Kasumi-1 (cell line): ENCODE data around the gene INPP5F.
A peak's percentile ranks its signal among the peaks of the same experiment; 100 is the strongest.

Experiments
- DNase-seq, 2 experiments: peaks; one replicate each; lab custom pipeline; 2025; lab: John Stamatoyannopoulos, UW

Gene INPP5F, protein sequence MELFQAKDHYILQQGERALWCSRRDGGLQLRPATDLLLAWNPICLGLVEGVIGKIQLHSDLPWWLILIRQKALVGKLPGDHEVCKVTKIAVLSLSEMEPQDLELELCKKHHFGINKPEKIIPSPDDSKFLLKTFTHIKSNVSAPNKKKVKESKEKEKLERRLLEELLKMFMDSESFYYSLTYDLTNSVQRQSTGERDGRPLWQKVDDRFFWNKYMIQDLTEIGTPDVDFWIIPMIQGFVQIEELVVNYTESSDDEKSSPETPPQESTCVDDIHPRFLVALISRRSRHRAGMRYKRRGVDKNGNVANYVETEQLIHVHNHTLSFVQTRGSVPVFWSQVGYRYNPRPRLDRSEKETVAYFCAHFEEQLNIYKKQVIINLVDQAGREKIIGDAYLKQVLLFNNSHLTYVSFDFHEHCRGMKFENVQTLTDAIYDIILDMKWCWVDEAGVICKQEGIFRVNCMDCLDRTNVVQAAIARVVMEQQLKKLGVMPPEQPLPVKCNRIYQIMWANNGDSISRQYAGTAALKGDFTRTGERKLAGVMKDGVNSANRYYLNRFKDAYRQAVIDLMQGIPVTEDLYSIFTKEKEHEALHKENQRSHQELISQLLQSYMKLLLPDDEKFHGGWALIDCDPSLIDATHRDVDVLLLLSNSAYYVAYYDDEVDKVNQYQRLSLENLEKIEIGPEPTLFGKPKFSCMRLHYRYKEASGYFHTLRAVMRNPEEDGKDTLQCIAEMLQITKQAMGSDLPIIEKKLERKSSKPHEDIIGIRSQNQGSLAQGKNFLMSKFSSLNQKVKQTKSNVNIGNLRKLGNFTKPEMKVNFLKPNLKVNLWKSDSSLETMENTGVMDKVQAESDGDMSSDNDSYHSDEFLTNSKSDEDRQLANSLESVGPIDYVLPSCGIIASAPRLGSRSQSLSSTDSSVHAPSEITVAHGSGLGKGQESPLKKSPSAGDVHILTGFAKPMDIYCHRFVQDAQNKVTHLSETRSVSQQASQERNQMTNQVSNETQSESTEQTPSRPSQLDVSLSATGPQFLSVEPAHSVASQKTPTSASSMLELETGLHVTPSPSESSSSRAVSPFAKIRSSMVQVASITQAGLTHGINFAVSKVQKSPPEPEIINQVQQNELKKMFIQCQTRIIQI

DNA sequence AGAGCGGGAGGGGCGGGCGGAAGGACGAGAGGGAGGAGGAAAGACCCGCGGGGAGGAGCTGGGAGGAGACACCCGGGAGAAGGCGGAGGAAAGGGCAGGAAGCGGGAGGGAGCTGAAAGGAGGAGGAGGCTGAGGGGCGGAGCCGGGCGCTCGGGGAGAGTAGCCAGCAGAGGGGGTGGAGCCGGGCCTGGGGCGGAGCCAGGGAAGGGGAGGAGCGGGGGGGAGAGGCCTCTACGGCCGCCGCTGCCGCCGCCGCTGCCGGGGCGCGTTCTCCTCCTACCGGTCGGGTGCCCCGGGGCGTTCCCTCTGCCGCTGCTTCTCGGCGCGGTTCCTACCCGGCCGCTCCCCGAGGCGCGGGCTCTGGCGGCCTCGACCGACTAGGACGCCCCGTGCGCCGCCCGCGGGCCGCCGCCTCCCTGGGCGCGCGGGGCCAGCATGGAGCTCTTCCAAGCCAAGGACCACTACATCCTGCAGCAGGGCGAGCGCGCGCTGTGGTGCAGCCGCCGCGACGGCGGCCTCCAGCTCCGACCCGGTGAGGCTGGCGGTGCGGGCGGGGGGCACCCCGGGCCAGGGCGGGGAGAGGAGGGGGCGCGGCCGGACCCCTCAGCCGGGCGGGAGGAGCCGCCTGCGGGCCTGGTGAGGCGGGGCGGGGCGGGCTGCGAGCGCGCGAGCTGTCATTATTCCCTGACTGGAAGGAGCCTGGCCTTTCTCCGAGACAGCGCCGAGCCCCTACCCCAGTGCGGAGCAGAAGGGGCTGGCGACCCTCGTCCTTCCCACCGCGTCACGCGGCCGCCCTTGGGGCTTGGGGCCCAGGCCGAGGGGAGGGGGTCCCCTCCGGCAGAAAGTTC is at the start of gene INPP5F:
Gene INPP5F, plus strand, starts transcription at position 223 of the 848 bp plus-strand sequence. Its CDS starts 213 bp downstream, at position 436.
- DNase-seq = peak; percentile 100

DNA sequence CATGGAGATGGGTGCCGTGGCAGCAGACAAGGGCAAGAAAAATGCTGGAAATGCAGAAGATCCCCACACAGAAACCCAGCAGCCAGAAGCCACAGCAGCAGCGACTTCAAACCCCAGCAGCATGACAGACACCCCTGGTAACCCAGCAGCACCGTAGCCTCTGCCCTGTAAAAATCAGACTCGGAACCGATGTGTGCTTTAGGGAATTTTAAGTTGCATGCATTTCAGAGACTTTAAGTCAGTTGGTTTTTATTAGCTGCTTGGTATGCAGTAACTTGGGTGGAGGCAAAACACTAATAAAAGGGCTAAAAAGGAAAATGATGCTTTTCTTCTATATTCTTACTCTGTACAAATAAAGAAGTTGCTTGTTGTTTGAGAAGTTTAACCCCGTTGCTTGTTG is 48.7 kb upstream of the INPP5F start:
- no peak for DNase-seq

DNA sequence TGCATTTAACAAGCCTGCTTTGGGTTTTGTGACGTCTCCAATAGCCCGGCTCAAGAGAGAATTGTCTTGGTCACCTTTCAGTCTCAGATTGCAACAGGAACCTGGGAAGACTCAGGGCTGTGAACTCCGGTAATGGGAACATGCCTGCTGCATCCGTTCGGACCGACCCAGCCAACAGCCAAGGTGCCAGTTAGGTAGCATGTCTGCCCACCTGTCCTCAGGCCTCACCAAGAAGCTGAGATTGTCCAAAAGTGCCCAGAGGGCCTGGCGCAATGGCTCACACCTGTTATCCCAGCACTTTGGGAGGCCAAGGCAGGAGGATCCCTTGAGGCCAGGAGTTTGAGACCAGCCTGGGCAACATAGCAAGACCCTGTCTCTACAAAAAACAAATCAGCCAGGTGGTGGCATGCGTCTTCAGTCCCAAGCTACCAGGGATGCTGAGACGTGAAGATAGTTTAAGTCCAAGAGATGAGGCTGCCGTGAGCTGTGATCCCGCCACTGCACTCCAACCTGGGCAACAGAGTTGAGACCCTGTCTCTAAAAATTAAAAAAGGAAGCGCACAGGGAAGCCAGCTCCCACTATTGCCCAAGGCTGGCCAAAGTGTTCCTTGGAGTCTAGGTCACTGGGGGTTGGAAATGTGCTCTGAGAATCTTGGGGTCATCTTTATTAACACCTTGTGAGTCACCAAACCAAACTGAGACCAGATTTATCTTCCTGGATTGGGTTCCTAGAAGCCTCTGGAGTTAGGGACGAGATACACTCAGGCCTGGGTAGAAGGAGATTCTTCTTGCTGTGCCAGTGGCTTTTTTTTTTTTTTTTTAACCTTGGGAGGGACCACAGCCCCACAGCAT is 47.7 kb upstream of the INPP5F start:
- no peak for DNase-seq

DNA sequence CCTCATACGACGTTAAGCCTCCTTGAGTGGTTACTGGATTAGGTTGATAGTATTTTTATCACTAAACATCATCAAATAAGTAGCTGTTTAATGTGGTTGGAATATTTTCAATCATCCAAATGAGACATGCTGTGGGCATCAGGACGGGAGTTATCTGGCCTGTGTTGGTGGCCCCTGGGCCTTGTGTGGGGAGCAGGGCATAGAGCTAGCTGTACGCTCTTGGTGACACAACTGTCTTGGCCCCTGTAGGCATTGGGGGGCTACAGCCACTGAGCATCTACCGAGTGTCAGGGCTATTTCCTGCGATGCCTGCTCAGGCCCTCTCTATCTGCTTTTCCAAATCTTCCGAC is 46.4 kb upstream of the INPP5F start:
- DNase-seq = no peak

DNA sequence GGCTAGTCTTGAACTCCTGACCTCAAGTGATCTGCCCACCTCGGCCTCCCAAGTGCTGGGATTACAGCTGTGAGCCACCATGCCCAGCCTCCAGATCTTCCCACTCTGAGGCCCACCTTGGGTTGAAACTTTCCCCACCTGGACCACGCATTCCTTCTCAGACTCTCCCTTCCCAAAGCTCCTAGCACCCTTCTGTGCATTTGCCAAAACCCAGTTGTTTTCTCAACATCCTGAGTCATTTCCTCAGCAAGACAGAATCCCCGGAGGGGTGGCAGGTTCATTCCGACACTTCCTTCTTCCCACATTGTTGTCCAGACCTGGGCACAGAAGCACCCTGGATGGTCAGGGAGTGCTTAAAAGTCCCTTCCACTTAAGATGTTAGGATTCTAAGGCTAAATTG is 45.8 kb upstream of the INPP5F start:
- DNase-seq = peak in 1 of 2 experiments; percentile 25

DNA sequence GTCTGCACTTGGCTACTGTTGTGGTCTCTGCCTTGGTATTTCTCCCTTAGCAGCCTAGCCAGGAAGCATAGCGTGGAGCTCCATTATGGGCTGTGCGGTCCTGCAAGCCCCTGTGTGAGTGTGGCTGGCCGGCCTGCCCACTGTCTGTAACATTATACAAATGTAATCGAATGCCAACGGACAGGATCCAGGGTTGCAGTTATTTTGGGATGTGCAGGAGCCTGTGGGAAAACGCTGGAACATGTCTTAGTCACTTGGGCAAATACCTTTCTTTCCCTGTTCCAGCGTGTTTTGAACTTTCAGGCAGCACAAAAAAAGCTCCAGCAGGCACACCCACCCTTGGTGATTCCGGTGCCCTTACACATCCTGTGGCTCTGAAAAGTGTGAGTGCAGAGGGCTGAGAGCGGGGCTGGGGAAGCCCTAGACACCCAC is 45.2 kb upstream of the INPP5F start:
- no peak for DNase-seq

DNA sequence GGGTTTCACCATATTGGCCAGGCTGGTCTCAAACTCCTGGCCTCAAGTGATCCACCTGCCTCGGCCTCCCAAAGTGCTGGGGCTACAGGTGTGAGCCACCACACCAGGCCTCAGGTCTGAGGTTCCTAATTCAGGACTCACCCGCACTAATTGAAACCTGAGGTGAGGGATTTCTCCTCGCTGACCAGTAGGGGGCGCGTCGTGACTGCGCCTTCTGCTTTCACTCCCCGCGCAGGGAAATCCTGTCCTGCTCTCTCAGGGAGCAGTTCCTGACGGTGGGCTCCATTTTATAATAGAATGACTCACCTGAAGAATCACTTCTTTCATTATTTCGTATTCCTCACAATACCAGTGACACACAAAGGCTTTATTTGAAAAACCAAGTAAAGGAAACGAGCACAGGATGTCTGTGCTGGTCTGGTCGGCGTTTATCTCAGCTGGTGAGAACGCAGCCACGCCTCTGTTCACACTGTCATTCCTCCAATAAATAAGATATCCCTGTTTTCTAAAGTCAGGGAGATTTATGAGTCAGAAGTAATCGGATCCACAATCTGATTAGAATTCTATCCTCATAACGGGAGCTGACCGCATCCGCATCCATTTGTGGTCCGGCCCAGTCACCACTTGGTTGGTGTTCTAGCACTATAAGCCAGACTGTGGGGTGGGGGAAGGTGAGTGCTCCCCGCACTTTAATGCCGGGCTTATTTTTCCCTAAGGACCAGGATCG is 39.2 kb upstream of the INPP5F start:
- peak; percentile 77 to 87 for DNase-seq

DNA sequence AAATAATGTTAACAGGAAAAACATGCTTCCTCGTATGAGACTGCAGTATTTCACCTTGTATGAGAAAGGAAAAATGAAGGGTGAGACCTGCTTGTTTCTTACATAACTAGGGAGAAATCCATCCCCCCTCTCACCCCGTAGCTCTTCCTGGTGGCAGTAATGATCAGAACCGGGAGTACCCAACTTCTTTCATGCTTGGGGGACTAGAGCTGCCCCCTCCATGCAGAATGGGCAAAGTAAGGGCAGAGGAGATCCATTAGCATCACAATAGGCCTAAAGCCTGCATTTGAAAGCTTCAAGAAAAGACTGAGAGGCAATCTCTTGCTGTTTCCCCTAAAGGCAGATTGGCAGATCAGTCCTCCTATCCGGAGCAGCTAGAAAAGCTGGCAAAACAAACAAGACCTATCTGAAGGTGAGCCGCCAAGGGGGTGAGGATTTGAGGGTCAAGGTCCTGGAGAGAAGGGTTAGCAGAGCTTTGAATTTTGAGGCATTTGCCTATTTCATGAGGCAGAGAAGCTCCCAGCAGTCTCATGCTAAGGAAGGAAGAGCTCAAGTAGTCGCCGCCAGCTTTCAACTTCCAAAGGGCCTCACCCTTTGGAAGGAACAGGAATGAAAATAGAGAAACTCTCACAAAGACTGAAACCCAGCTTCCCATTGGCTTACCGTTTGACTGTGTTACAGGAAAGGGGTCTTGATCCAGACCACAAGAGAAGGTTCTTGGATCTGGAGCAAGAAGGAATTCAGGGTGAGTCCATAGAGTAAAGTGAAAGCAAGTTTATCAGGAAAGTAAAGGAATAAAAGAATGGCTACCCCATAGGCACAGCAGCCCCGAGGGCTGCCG is 38.4 kb upstream of the INPP5F start:
- no peak for DNase-seq

DNA sequence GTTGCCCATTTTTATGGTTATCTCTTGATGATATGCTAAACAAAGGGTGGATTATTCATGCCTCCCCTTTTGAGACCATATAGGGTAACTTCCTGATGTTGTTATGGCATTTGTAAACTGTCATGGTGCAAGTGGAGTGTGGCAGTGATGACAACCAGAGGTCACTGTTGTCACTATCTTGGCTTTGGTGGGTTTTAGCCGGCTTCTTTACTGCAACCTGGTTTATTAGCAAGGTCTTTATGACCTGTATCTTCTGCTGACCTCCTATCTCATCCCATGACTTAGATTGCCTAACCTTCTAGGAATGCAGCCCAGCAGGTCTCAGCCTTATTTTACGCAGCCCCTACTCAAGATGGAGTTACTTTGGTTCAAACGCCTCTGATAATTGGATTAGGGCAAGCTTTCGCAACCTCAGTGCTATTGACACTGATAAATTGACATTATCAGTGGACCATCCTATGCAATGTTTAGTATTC is 37.8 kb upstream of the INPP5F start:
- DNase-seq = peak; percentile 11

DNA sequence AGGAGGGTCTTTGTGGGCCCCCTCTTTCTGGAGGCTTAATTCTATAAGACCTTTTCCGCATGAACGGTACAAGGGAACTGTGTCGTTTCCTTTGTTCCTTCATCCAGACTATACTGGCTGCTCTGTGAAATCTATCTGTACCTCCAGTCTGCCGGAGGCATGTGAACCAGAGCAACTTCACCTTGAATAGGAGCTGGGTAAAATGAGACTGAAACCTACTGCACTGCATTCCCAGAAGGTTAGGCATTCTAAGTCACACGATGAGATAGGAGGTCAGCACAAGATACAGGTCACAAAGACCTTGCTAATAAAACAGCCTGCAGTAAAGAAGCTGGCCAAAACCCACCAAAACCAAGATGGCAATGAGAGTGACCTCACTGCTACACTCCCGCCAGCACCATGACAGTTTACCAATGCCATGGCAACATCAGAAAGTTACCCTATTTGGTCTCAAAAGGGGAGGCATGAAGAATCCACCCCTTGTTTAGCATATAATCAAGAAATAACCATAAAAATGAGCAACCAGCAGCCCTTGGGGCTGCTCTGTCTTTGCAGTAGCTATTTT is 36.8 kb upstream of the INPP5F start:
- DNase-seq = no peak

DNA sequence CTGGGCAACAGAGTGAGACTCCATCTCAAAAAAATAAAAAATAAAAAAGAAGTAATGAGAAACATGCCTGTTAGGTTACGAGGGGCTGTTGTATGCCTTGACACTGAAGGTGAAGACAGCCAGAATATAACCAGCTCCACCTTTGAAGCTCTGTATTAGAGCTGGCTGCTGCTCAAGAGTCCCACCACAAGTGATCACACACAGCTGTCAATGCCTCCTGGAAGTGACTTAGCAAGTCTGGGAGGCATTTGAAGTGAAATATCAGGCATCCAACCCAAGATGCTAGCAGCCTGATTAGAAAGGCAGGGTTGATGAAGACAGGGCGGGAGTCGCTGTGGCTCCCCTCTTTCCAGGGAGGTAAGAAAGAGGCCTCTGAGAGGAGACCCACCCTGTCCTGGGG is 34.1 kb upstream of the INPP5F start:
- no peak for DNase-seq

DNA sequence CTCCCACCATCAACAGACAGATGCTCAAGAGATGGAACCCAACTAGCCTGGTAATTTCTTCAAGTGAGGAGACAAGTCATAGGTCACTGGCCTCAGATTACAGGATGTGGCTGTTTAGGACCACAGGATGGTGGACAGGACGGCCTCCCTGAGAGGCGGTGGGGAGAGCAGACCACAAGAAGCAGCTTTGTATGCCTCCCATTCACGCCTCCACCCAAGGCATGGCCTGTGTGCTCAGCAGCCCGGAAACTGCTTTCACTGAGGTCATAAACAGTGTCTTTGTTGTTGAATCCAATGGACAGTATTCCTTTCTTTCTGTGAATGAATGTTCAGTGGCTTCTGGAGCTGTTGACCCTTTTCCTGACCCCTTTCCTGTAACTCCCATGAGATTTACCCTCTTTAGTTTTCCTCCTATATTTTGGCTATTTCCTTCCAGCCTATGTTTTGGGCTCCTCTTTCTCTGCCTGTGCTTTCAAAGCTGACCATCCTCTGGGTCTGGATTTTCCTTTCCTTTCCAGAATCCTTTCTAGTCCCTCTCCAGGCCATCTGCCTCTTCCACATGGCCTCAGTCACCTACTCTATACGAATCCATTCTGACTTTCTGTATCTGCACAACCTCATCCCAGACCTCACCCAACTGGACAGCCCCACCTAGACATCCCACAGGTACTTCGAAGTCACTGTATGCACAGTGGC is 32.4 kb upstream of the INPP5F start:
- no peak for DNase-seq

DNA sequence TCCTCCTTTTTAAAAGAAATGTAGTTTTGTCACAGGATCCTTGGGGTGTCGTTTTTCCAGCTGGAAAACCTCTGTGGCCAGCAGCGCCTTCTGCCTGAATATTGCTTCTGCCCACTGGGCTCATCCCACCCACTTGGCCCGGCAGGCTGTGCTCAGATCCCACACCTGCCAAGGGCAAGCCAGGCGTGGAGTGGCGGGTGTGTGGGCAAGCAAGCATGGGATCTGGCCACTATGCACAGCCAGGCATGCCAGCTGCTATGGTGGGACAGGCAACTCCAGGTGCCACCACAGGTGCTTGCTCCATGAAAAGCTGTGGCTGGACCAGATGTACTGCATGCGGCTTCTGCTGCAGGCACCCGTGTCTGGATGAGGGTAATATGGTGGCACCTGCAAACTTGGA is 31.2 kb upstream of the INPP5F start:
- no peak for DNase-seq

DNA sequence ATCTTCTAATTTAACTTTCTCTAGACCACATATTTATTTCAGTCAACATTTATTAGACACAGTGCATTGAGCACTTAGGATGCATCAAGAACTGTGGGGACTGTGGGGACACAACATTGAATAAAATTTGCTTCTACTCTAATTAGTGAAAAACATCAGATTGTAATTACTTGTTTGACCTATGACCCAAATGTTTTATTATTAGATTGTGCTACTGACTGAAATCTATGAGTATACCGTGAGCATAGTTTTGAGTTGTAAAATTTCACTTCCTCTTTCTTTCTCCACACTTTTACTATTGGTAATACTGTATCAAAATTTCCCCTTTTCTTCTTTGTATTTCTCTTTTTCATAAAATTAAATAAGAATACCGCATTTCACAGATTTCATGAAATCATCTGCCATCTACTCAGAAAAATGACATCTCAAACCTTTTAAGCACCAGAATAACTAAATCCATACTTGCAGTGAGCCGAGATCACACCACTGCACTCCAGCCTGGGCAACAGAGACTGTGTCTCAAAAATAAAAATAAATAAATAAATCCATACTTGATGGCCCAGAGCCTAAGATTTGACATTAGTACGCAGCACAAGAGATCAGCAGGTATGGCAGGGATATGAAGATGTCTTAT is 25.4 kb upstream of the INPP5F start:
- peak; percentile 67 to 69 for DNase-seq

DNA sequence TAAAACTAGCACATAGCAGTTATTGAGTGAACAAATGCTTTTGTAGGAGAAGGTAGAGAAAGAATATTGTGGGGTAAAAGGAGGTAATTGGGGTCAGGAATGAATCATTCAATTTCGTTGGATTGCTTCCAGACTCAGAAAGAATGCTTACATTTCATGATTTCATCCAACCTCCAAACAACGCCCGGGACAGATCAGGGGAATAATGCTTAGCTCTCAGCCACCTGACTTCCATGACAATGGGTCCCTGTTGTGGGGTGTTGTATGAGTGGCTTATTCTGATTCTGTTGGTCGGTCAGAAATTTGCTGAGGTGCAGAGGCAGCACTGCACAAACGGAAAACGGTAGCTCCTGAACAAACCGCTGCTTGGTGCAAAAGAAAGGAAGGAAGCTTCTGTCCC is 24.0 kb upstream of the INPP5F start:
- DNase-seq = no peak

DNA sequence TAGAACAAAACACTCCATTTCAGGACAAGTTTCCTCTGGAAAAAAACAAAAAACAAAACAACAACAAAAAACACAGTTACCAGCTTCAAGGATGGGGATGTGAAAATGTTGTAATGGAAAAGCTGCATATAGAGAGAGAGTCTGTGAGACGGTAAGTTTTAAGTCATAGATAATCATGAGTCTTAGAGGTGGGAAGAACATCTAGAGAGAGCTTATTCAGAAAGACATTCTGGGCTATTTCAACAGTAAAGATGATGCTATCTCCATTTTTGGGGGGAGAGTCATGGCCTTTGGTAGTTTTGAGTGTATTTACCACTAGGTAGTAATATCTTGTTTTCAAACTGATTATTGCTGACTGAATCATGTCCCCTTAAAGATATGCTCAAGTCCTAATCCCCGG is 23.3 kb upstream of the INPP5F start:
- no peak for DNase-seq

DNA sequence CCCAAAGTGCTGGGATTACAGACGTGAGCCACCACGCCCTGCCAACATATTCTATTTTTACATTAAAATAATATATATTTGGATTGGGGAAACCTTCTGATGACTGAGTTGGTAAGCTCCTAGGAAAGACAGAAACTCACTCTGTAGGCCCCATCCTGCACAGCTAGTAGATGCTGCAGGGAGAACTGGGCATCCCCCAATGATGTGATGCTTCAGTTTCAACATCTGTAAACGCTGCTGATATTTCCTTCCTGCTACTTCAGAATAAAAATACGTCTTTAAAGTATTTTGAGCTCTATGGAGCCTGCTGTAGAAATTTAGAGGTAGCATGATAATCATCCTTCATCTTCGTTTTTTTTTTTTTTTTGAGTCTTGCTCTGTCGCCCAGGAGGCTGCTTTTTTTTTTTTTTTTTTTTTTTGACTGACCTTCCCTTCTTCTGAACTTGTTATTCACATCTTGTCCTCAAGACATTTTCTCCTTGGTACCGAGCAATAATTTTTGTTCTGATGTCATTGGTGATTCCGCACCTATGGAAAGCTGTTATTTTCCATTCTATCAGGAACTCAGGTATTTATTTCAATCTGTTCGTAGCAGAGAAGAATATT is 21.8 kb upstream of the INPP5F start:
- no peak for DNase-seq
